GM12874 (cell line): ENCODE results near the gene MEX3A.
A peak's percentile ranks its signal among the peaks of the same experiment; 100 is the strongest.

Experiments used
- CTCF ChIP-seq: IDR thresholded peaks from 2 replicates; pipeline ENCODE4 v1.5.1; 2011; ENCODE audit warnings: low read depth, mild to moderate bottlenecking, control low read depth, low read length, moderate library complexity; ENCODE audit not compliant: insufficient read depth

Gene MEX3A

GRCh38 chr1:156126043-156126629 is 43.9 kb upstream of the MEX3A start:
- TF ChIP-seq CTCF = peak; percentile 58

- TF ChIP-seq CTCF = no peak
These were observed 42.6 kb upstream of the MEX3A start for GRCh38 chr1:156124557-156125483.

GRCh38 chr1:156123356-156124196 is 41.3 kb upstream of the MEX3A start:
- TF ChIP-seq CTCF = peak; percentile 40; the same call in 1 of the 2 replicates

GRCh38 chr1:156122519-156123355 is 40.5 kb upstream of the MEX3A start:
- no peak for TF ChIP-seq CTCF

- no peak for TF ChIP-seq CTCF
These were observed 39.8 kb upstream of the MEX3A start for GRCh38 chr1:156122086-156122485.

GRCh38 chr1:156121457-156121856 is 39.2 kb upstream of the MEX3A start:
- TF ChIP-seq CTCF = no peak
